ENCODE results near the gene PRKX.
"Not testable (repeated sequence)": the region's sequence is repeated elsewhere in the genome, so short reads cannot be mapped to it uniquely, and the experiment has no call there.

The PRKX gene

DNA sequence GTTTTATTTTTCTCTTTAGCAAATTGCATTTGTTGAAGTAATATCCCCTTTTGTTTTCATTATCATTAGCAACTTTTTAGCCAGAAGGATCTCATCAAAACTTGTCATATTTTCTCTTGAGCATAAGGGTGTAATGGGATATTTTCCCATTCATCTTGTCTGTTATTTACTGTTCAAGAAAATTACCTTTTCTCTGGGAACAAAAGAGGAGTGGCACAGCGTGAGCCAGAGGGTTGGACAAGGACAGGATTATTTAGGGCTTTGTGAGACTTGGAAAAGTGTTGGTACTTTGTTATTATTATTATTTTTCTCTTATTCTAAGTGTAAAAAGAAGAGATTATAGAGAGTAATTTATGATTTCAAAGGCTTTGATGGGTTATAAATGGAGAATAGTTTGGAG, 135.9 kb downstream of the PRKX start:
- DNase-seq (ENCODE audit: low read depth), result no peak

DNA sequence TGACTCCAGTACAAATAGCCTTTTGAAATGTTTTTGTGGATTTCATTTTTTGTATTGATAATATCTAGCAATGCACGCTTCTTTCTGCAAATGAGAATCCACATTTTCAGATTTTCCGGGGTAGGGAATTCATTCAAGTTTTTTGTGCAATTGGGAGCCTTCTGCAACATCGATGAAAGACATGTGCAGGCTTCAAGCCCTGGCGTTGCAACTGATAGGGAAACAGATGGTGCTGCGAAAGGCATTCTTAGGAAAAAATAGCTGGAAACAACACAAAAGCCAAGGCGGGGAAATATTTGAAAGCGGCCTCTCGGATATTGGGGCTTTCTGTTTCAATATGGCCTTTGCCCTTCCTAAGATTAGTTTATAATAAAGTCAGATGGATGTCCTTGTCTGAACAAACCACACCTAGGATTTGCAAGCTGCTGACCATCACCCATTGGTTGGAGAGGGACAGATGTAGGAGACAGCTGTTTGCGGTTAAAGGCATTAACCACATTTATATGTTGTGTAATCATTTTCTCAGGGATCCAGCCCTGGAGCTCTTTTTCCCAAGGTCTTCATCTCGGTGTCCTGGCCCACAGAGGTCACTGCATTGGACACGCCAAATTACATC, 136.5 kb downstream of the PRKX start:
- no peak for DNase-seq (ENCODE audit: low read depth)

DNA sequence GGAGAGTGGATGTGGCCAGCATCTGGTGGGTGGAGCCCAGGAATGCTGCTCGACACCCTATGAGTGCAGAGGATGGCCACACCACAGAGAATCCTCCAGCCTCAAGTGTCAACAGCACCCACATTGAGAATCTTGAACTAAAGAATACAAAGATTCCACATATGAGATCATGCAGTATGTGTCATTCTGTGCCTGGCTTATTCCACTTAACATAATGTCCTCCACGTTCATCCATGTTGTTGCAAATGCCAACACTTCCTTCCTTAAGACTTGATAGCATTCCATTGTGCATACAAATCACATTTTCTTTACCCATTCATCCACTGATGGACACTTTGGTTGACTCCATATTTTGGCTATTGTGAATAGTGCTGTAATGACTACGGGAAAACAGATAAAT, 145.8 kb downstream of the PRKX start:
- no peak for DNase-seq (ENCODE audit: low read depth)

GRCh38 chrX:3563451-3563850, 150.0 kb downstream of the PRKX start:
- DNase-seq (ENCODE audit: low read depth), result no peak

DNA sequence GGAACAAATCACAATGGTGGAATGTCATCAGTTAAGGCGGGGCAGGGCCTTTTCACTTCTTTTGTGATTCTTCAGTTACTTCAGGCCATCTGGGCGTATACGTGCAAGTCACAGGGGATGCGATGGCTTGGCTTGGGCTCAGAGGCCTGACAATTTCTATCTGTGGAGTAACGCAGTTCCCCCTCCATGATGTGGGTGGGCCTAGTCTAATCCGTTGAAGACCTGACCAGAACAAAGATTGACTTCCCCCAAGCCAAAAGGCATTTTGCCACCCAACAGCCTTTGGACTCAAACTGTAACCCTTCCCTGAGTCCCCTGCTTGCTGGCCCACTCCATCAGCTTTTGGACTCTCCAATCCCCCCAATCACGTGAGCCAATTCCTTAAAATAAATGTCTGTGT, 153.4 kb downstream of the PRKX start:
- not testable (repeated sequence) for DNase-seq (ENCODE audit: low read depth)

Data from HS-27A (cell line).